OCI-LY7 (cell line): ENCODE results near the gene TMEM154. TPM values are rescaled to one million over a fixed set of nuclear protein-coding genes. Genes with fewer than 3 reads are reported as not detected.

Source experiments
- BruUV-seq: library from RNA; stranded (reverse); fragments of 400-500 nt; replicated peaks from 2 replicates; lab custom pipeline; 2021; lab: Mats Ljungman, UMichigan
- CTCF ChIA-PET: fragments of 300-600 bp; sonication (Branson Sonifier 250); formaldehyde crosslinking; loops from one replicate; lab custom pipeline; 2022; ENCODE audit warnings: antibody characterized with exemption; ENCODE audit not compliant: unreplicated experiment; lab: Charles Lee
- POLR2A ChIA-PET: fragments of 300-600 bp; sonication (Branson Sonifier 250); formaldehyde crosslinking; loops from one replicate; lab custom pipeline; 2022; ENCODE audit warnings: antibody characterized with exemption; lab: Charles Lee
- DNase-seq: peaks from one replicate; pipeline ENCODE4 v3.0.0-alpha.2; 2015; ENCODE audit warnings: low spot score
- H2AFZ ChIP-seq: fragments of 200-600 bp; sonication (generic), shearing (Covaris generic); 2 replicates; pipeline ENCODE4 v1.6.1; 2014; ENCODE audit warnings: mild to moderate bottlenecking, antibody characterized with exemption, low read length, moderate library complexity
- H3K27ac ChIP-seq: fragments of 200-600 bp; sonication (generic); 2 replicates; pipeline ENCODE4 v1.5.1; 2014; ENCODE audit warnings: mixed run types, low read depth, mild to moderate bottlenecking, moderate library complexity, low read length, inconsistent platforms; ENCODE audit not compliant: poor library complexity, severe bottlenecking
- H3K36me3 ChIP-seq: fragments of 200-600 bp; sonication (generic); 2 replicates; pipeline ENCODE4 v1.6.1; 2014; ENCODE audit warnings: mild to moderate bottlenecking, antibody characterized with exemption, low read length, moderate library complexity, mixed read lengths; ENCODE audit not compliant: insufficient read depth
- H3K4me1 ChIP-seq: fragments of 200-600 bp; sonication (generic); 2 replicates; pipeline ENCODE4 v1.5.1; 2014; ENCODE audit warnings: mild to moderate bottlenecking, low read length; ENCODE audit not compliant: insufficient read depth, poor library complexity, severe bottlenecking
- H3K4me2 ChIP-seq: fragments of 200-600 bp; sonication (generic); 2 replicates; pipeline ENCODE4 v1.6.1; 2014; ENCODE audit warnings: mild to moderate bottlenecking, low read length
- H3K4me3 ChIP-seq: fragments of 200-600 bp; sonication (generic); 2 replicates; pipeline ENCODE4 v1.5.1; 2014; ENCODE audit warnings: mild to moderate bottlenecking, low read depth, low read length; ENCODE audit not compliant: poor library complexity, severe bottlenecking
- H3K79me2 ChIP-seq: fragments of 200-600 bp; sonication (generic); 2 replicates; pipeline ENCODE4 v1.6.1; 2016; ENCODE audit warnings: low read depth, mild to moderate bottlenecking, low read length, moderate library complexity, mixed read lengths; ENCODE audit not compliant: insufficient read depth
- H3K9me2 ChIP-seq: fragments of 200-600 bp; sonication (generic); 2 replicates; pipeline ENCODE4 v1.6.1; 2016; ENCODE audit warnings: mild to moderate bottlenecking, low read length, mixed read lengths; ENCODE audit not compliant: insufficient read depth
- H3K9me3 ChIP-seq: fragments of 200-600 bp; sonication (generic); 2 replicates; pipeline ENCODE4 v1.6.1; 2014; ENCODE audit warnings: mild to moderate bottlenecking, mixed run types, low read length, mixed read lengths
- H4K20me1 ChIP-seq: fragments of 200-600 bp; sonication (generic); 2 replicates; pipeline ENCODE4 v1.6.1; 2014; ENCODE audit warnings: mild to moderate bottlenecking, antibody characterized with exemption, low read length, moderate library complexity, mixed read lengths; ENCODE audit not compliant: insufficient read depth
- CTCF ChIP-seq: fragments of 200-600 bp; sonication (generic); conservative IDR thresholded peaks from 2 replicates; pipeline ENCODE4 v1.5.1; 2014; ENCODE audit warnings: mild to moderate bottlenecking, antibody characterized with exemption, low read length, moderate library complexity, mixed read lengths
- EZH2phosphoT487 ChIP-seq: fragments of 200-600 bp; sonication (generic); IDR thresholded peaks from 2 replicates; pipeline ENCODE4 v1.6.1; 2018; ENCODE audit warnings: low read depth, borderline replicate concordance, mild to moderate bottlenecking, mixed run types, antibody characterized with exemption, low read length, moderate library complexity, mixed read lengths
- intact Hi-C: fragments of 100-400 bp; cut with micrococcal nuclease; formaldehyde crosslinking; loops from one replicate; pipeline ENCODE4 v1.10.0; 2022; ENCODE audit not compliant: unreplicated experiment
- total RNA-seq, 2 experiments: library from RNA; depleted of rRNA in 1 of 2; stranded (reverse); fragments of >200 nt in 1 of 2; shearing (Covaris generic) in 1 of 2; gene quantifications; 2 replicates each; pipeline ENCODE4 v1.2.3, GENCODE V29; 2014 to 2022

The TMEM154 gene
- total RNA-seq, 2 experiments from 2014 or later, result 17.6 to 59.6 TPM

GRCh38 chr4:152667781-152668180 lies 12.0 kb downstream of the TMEM154 start:
- TF ChIP-seq CTCF (no peak), EZH2phosphoT487 (no peak)
- BruUV-seq, result no TSS peak

GRCh38 chr4:152666946-152667345 lies 12.9 kb downstream of the TMEM154 start:
- ChIA-PET POLR2A (interaction anchor here (0.8 to 15.7 kb wide), 12 partner anchors 9 to 675 kb away, joined by 3 to 249 read pairs (median 5); partner anchors contain the start of gene TMEM154), CTCF (interaction anchor here (1.1 to 1.9 kb wide), 3 partner anchors 9 to 11 kb away, joined by 3 to 9 read pairs (median 5); no protein-coding TSS in a partner anchor)
- Histone ChIP-seq H4K20me1 (no peaks in the 10 kb centered on the region), H3K9me2 (no peaks in the 10 kb centered on the region), H2AFZ (peak overlapping the region; percentile 40; the same call in 1 of the 2 replicates), H3K9me3 (no peaks in the 10 kb centered on the region), H3K4me2 (peak overlapping the region; percentile 97), H3K79me2 (peaks cover 71% of the 10 kb centered on the region), H3K36me3 (no peaks in the 10 kb centered on the region), H3K27ac (peak overlapping the region; percentile 98), H3K4me1 (peaks cover 85% of the 10 kb centered on the region), H3K4me3 (peak overlapping the region; percentile 78)
- TF ChIP-seq EZH2phosphoT487 (no peak), CTCF (peak; percentile 63)
- intact Hi-C loops, result loop anchor here (1.0 to 5.0 kb wide), 2 partner anchors 12 to 115 kb away; partner anchors contain the start of gene TMEM154
- BruUV-seq, result no TSS peak
- peak; percentile 74 for DNase-seq

More at GRCh38 chr4:152667781-152668180, 12.0 kb downstream of the TMEM154 start:
- Histone ChIP-seq H2AFZ (peak overlapping the region; percentile 40; the same call in 1 of the 2 replicates), H3K79me2 (peaks cover 65% of the 10 kb centered on the region), H3K9me2 (no peaks in the 10 kb centered on the region), H3K27ac (peak overlapping the region; percentile 98), H4K20me1 (no peaks in the 10 kb centered on the region), H3K4me1 (peaks cover 85% of the 10 kb centered on the region), H3K4me2 (peak overlapping the region; percentile 97), H3K9me3 (no peaks in the 10 kb centered on the region), H3K4me3 (peak overlapping the region; percentile 78), H3K36me3 (no peaks in the 10 kb centered on the region)
- POLR2A ChIA-PET, result interaction anchor here (0.6 to 15.7 kb wide), 16 partner anchors 11 to 675 kb away, joined by 3 to 249 read pairs (median 4); partner anchors contain the start of gene TMEM154
- CTCF ChIA-PET, result interaction anchor here (0.6 to 1.9 kb wide), 4 partner anchors 8 to 22 kb away, joined by 3 to 9 read pairs (median 4); no protein-coding TSS in a partner anchor
- DNase-seq, result peak; percentile 70
- intact Hi-C loops, result loop anchor here (1.0 to 5.0 kb wide), 2 partner anchors 12 to 115 kb away; partner anchors contain the start of gene TMEM154
